MCF 10A (cell line): ENCODE measurements around the gene PRADC1. TPM values are rescaled to one million over a fixed set of nuclear protein-coding genes. Genes with fewer than 3 reads are reported as not detected.

Experiments used
- BruUV-seq: library from RNA; stranded (reverse); fragments of 400-500 nt; replicated peaks from 2 replicates; lab custom pipeline; 2021; lab: Mats Ljungman, UMichigan
- CTCF ChIA-PET: fragments of 300-600 bp; sonication (Branson Sonifier 250); formaldehyde crosslinking; extraction: SDS; loops from one replicate; lab custom pipeline; 2021; ENCODE audit warnings: antibody characterized with exemption, inconsistent platforms; lab: Yijun Ruan, JAX
- POLR2A ChIA-PET: fragments of 300-600, 350-650 bp; sonication (Branson Sonifier 250); formaldehyde crosslinking; extraction: SDS; loops from one replicate; lab custom pipeline; 2020; ENCODE audit warnings: antibody characterized with exemption, inconsistent platforms; lab: Yijun Ruan, JAX
- DNase-seq: peaks from one replicate; pipeline ENCODE4 v3.0.0-alpha.2; 2018; ENCODE audit not compliant: unreplicated experiment
- H3K27ac Mint-ChIP-seq: one replicate; pipeline ENCODE4 v1.8.0; 2022; ENCODE audit warnings: mild to moderate bottlenecking, low read depth, mixed read lengths; ENCODE audit not compliant: unreplicated experiment
- H3K27me3 Mint-ChIP-seq: one replicate; pipeline ENCODE4 v1.8.0; 2022; ENCODE audit warnings: mixed read lengths; ENCODE audit not compliant: insufficient read depth, unreplicated experiment
- H3K36me3 Mint-ChIP-seq: one replicate; pipeline ENCODE4 v1.8.0; 2022; ENCODE audit warnings: mild to moderate bottlenecking, moderate library complexity, mixed read lengths; ENCODE audit not compliant: insufficient read depth, unreplicated experiment
- H3K4me1 Mint-ChIP-seq: one replicate; pipeline ENCODE4 v1.8.0; 2022; ENCODE audit warnings: mixed read lengths; ENCODE audit not compliant: insufficient read depth, unreplicated experiment
- H3K4me3 Mint-ChIP-seq: one replicate; pipeline ENCODE4 v1.8.0; 2022; ENCODE audit warnings: mild to moderate bottlenecking, moderate library complexity, mixed read lengths; ENCODE audit not compliant: unreplicated experiment
- H3K9me3 Mint-ChIP-seq: one replicate; pipeline ENCODE4 v1.8.0; 2022; ENCODE audit warnings: mixed read lengths; ENCODE audit not compliant: unreplicated experiment
- intact Hi-C: fragments of 100-400 bp; cut with micrococcal nuclease; formaldehyde crosslinking; loops from 2 replicates; pipeline ENCODE4 v1.14.1; 2022
- total RNA-seq: library from RNA; stranded (reverse); gene quantifications from 2 replicates; pipeline ENCODE4 v1.2.3, GENCODE V29; 2022
- TF ChIP-seq, protein P1 (sequence below): fragments of 200-600 bp; IDR thresholded peaks from one replicate; pipeline ENCODE4 v1.8.0; 2022; ENCODE audit warnings: antibody characterized with exemption, mild to moderate bottlenecking; ENCODE audit not compliant: unreplicated experiment

Gene PRADC1
- total RNA-seq, 1 experiment from 2014 or later, result 13.5 TPM

DNA sequence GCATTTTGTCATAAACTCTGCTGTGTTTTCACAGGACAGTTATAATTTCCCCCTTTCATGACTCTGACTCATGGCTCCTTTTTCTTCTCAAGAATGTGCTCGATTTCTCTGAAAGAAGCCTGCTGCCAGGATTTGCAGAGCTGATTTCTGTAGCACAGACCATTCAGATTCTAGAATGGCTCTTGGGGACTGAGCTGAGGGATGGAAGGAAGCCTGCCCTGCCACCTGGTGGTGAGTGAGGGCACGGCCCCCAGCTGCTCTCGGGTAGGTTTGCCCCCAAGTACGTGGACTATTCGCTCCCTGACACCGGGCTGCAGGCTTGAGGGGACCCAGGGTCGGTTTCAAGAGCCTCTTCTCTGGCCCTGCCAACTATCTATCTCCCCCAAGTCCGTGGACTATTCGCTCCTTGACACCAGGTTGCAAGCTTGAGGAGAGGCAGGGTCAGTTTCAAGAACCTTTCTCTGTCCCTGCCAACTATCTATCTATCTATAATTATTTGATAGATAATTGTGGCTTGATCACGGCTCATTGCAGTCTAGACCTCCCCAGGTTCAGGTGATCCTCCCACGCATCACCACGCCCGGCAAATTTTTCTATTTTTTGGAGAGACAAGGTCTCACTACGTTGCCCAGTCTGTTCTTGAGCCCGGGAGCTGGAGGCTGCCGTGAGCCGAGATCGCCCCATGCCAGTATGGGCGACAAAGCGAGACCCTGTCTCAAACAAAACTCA, 20.4 kb downstream of the PRADC1 start:
- ChIA-PET POLR2A (interaction anchor here (0.9 to 2.5 kb wide), 6 partner anchors 10 to 35 kb away, joined by 3 to 11 read pairs (median 4); partner anchors contain the start of genes CCT7 and PRADC1), CTCF (interaction anchor here (0.6 to 3.9 kb wide), 57 partner anchors 8 to 1609 kb away, joined by 3 to 36 read pairs (median 4); partner anchors contain the start of genes CCT7, FBXO41, NOTO and PRADC1)
- Mint-ChIP-seq H3K27ac (no peak overlapping the region), H3K4me3 (no peak overlapping the region), H3K27me3 (no peaks in the 10 kb centered on the region), H3K4me1 (peaks cover 27% of the 10 kb centered on the region), H3K36me3 (peaks cover 12% of the 10 kb centered on the region), H3K9me3 (no peaks in the 10 kb centered on the region)
- no TSS peak for BruUV-seq
- peak; percentile 68 for DNase-seq
- TF ChIP-seq, protein P1, sequence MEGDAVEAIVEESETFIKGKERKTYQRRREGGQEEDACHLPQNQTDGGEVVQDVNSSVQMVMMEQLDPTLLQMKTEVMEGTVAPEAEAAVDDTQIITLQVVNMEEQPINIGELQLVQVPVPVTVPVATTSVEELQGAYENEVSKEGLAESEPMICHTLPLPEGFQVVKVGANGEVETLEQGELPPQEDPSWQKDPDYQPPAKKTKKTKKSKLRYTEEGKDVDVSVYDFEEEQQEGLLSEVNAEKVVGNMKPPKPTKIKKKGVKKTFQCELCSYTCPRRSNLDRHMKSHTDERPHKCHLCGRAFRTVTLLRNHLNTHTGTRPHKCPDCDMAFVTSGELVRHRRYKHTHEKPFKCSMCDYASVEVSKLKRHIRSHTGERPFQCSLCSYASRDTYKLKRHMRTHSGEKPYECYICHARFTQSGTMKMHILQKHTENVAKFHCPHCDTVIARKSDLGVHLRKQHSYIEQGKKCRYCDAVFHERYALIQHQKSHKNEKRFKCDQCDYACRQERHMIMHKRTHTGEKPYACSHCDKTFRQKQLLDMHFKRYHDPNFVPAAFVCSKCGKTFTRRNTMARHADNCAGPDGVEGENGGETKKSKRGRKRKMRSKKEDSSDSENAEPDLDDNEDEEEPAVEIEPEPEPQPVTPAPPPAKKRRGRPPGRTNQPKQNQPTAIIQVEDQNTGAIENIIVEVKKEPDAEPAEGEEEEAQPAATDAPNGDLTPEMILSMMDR, result peak; percentile 84
- intact Hi-C loops, result loop anchor here (1.0 to 5.0 kb wide), 3 partner anchors 36 to 125 kb away; no protein-coding TSS in a partner anchor

DNA sequence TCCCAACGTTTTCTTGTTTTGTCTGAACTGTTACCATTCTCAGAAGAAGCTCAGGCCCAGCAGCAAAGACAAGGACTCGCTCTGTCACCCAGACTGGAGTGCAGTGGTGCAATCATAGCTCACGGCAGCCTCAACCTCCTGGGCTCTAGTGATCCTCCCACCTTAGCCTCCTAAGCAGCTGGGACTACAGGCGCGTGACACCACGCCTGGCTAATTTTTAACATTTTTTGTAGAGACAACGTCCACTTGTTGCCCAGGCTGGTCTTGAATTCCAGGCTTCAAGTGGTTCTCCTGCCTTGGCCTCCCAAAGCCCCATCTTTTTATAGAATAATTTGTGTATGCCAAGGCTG, 21.0 kb downstream of the PRADC1 start:
- TF ChIP-seq, protein P1, result no peak
- Mint-ChIP-seq H3K9me3 (no peaks in the 10 kb centered on the region), H3K27ac (no peak overlapping the region), H3K27me3 (no peaks in the 10 kb centered on the region), H3K4me1 (peaks cover 21% of the 10 kb centered on the region), H3K4me3 (no peak overlapping the region), H3K36me3 (peaks cover 12% of the 10 kb centered on the region)
- POLR2A ChIA-PET, result interaction anchor here (0.9 to 2.5 kb wide), 6 partner anchors 11 to 35 kb away, joined by 3 to 11 read pairs (median 4); partner anchors contain the start of genes CCT7 and PRADC1
- no peak for DNase-seq
- intact Hi-C loops, result loop anchor here (1.0 to 5.0 kb wide), 3 partner anchors 35 to 125 kb away; no protein-coding TSS in a partner anchor
- CTCF ChIA-PET, result interaction anchor here (0.6 to 3.9 kb wide), 37 partner anchors 10 to 1609 kb away, joined by 3 to 36 read pairs (median 4); partner anchors contain the start of genes CCT7, FBXO41, NOTO and PRADC1
- BruUV-seq, result no TSS peak

DNA sequence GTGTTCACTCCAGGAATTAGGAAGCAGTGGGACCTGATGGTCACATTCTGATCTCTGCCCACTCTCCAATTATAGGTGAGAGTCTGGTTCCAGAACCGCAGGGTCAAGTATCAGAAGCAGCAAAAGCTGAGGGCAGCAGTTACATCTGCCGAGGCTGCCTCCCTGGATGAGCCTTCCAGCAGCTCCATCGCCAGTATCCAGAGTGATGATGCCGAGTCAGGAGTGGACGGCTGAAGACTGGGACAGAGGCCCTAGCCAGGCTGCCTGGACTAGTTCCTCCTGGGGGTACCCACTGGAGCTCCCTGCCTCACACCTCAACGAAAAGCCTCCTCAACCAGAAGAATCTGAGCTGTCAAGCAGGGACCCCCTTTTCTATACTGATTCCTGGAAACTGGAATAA, 22.3 kb downstream of the PRADC1 start:
- Mint-ChIP-seq H3K4me1 (peaks cover 17% of the 10 kb centered on the region), H3K36me3 (peaks cover 12% of the 10 kb centered on the region), H3K27ac (no peak overlapping the region), H3K27me3 (no peaks in the 10 kb centered on the region), H3K4me3 (no peak overlapping the region), H3K9me3 (no peaks in the 10 kb centered on the region)
- no peak for DNase-seq
- CTCF ChIA-PET, result interaction anchor here (0.6 to 3.9 kb wide), 9 partner anchors 9 to 368 kb away, joined by 3 to 29 read pairs (median 5); partner anchors contain the start of genes NOTO and RAB11FIP5
- BruUV-seq, result no TSS peak
- TF ChIP-seq, protein P1, result no peak
- intact Hi-C loops, result loop anchor here (5.0 kb wide), 1 partner anchor 123 kb away; no protein-coding TSS in a partner anchor
- POLR2A ChIA-PET, result interaction anchor here (1.4 kb wide), 1 partner anchor 22 kb away, joined by 3 read pairs; the partner anchor contains the start of gene PRADC1

DNA sequence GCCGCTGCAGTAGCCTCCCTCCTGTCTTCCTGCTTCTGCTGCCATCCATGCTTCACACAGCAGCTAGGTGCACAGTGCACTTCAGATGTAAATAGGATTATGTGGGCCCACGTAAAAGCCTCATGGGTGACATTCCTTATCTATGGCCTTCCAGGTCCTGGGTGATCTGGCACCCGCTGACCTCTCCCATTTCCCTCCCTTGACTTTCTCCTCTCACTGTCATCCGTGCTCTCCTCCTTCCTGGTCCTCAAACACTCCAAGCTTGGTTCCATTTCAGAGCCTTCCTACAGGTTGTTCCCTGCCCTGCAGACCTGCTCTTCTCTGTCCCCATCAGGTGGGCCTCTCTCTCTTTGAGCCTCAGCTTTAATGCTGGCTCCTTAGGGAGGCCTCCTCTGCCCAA, 23.0 kb downstream of the PRADC1 start:
- DNase-seq, result no peak
- BruUV-seq, result no TSS peak
- no peaks in the 10 kb centered on the region for H3K27me3 Mint-ChIP-seq
- TF ChIP-seq, protein P1, result no peak
- H3K4me3 Mint-ChIP-seq, result no peak overlapping the region
- H3K36me3 Mint-ChIP-seq, result peaks cover 6% of the 10 kb centered on the region
- peaks cover 10% of the 10 kb centered on the region for H3K4me1 Mint-ChIP-seq
- POLR2A ChIA-PET, result interaction anchor here (1.4 kb wide), 1 partner anchor 23 kb away, joined by 3 read pairs; the partner anchor contains the start of gene PRADC1
- H3K27ac Mint-ChIP-seq, result no peak overlapping the region
- intact Hi-C loops, result loop anchor here (5.0 kb wide), 1 partner anchor 123 kb away; no protein-coding TSS in a partner anchor
- CTCF ChIA-PET, result interaction anchor here (0.8 to 3.9 kb wide), 5 partner anchors 30 to 125 kb away, joined by 3 to 25 read pairs (median 4); partner anchors contain the start of gene RAB11FIP5
- no peaks in the 10 kb centered on the region for H3K9me3 Mint-ChIP-seq
